ENCODE data around the gene MAP7. TPM values are rescaled to one million over a fixed set of nuclear protein-coding genes. Genes with fewer than 3 reads are reported as not detected.

Gene MAP7
- total and polyA plus RNA-seq, 2 donors (not counting 3 experiments of a cell fraction or from before 2014, with no cell fraction given), result 0.07 to 0.42 TPM

- TF ChIP-seq, protein P1, sequence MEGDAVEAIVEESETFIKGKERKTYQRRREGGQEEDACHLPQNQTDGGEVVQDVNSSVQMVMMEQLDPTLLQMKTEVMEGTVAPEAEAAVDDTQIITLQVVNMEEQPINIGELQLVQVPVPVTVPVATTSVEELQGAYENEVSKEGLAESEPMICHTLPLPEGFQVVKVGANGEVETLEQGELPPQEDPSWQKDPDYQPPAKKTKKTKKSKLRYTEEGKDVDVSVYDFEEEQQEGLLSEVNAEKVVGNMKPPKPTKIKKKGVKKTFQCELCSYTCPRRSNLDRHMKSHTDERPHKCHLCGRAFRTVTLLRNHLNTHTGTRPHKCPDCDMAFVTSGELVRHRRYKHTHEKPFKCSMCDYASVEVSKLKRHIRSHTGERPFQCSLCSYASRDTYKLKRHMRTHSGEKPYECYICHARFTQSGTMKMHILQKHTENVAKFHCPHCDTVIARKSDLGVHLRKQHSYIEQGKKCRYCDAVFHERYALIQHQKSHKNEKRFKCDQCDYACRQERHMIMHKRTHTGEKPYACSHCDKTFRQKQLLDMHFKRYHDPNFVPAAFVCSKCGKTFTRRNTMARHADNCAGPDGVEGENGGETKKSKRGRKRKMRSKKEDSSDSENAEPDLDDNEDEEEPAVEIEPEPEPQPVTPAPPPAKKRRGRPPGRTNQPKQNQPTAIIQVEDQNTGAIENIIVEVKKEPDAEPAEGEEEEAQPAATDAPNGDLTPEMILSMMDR (IDR thresholded peaks at IDR 0.05; ENCODE audit: extremely low read depth in 1 of 2, insufficient read depth in 1 of 2, low read depth in 1 of 2, low read length in 2 of 2), result no peak
- no peak for TF ChIP-seq MYC (IDR thresholded peaks at IDR 0.05; ENCODE audit: low read depth, low read length)
- TF ChIP-seq EZH2 (IDR thresholded peaks at IDR 0.05; ENCODE audit: borderline replicate concordance, low read depth, low read length, severe bottlenecking), result no peak
- TF ChIP-seq POLR2A (IDR thresholded peaks at IDR 0.05; ENCODE audit: low read depth, low read length), result no peak
- TF ChIP-seq FOS (IDR thresholded peaks at IDR 0.05; ENCODE audit: borderline replicate concordance, insufficient read depth, low read length), result no peak
- POLR2A ChIA-PET, result no interaction called here
- Histone ChIP-seq H2AFZ (ENCODE audit: low read depth, low read length) (no peak overlapping the region), H3K36me3 (ENCODE audit: control insufficient read depth in 2 of 2, extremely low read depth in 1 of 2, insufficient read depth in 2 of 2, low read length in 2 of 2) (no peaks in the 10 kb centered on the region), H3K79me2 (ENCODE audit: control insufficient read depth, insufficient read depth, low read length) (no peaks in the 10 kb centered on the region), H3K9ac (replicated peaks; ENCODE audit: extremely low read depth, insufficient read depth, low read length) (no peak overlapping the region), H3K9me3 (replicated peaks; ENCODE audit: control insufficient read depth, insufficient read depth, low read length) (no peaks in the 10 kb centered on the region), H3K4me2 (ENCODE audit: insufficient read depth, low read length) (no peak overlapping the region), H3K27me3 (ENCODE audit: control insufficient read depth in 2 of 2, insufficient read depth in 2 of 2, low read length in 2 of 2) (no peaks in the 10 kb centered on the region), H3K4me1 (ENCODE audit: control insufficient read depth, extremely low read depth, insufficient read depth, low read length) (peaks cover 5% of the 10 kb centered on the region), H3K4me3 (replicated peaks in 1 of 3; ENCODE audit: insufficient read depth in 1 of 3, low read depth in 1 of 3, low read length in 3 of 3) (no peak overlapping the region), H3K27ac (ENCODE audit: insufficient read depth, low read depth, low read length) (no peak overlapping the region), H3K9me1 (replicated peaks; ENCODE audit: control insufficient read depth, extremely low read depth, insufficient read depth, low read length) (no peaks in the 10 kb centered on the region), H4K20me1 (replicated peaks; ENCODE audit: control insufficient read depth, extremely low read depth, insufficient read depth, low read length) (no peaks in the 10 kb centered on the region)
- dilution Hi-C loops (cut with MboI; ENCODE audit: extremely low pct_ligation_motif_present, low sequenced_read_pairs) (no loop called here), intact Hi-C loops (cut with micrococcal nuclease) (no loop called here)
- CTCF ChIA-PET, result interaction anchor here (1.2 to 1.8 kb wide), 5 partner anchors 10 to 15 kb away, joined by 3 to 5 read pairs (median 3); partner anchors contain the start of gene MAP7
- DNase-seq (ENCODE audit: low read depth, low spot score) (no peak), FAIRE-seq (no peak)
- no TSS peak for BruUV-seq (replicated peaks)
Measured at GRCh38 chr6:136562211-136562610, 12.0 kb upstream of the MAP7 start.

GRCh38 chr6:136553166-136553787, 3.1 kb upstream of the MAP7 start:
- no TSS peak for BruUV-seq (replicated peaks)
- no peak overlapping the region for H2AFZ ChIP-seq (ENCODE audit: low read depth, low read length)
- H3K4me3 ChIP-seq (replicated peaks in 1 of 3; ENCODE audit: insufficient read depth in 1 of 3, low read depth in 1 of 3, low read length in 3 of 3), result no peak overlapping the region
- intact Hi-C loops (cut with micrococcal nuclease) (loop anchor here (10.0 kb wide), 1 partner anchor 372 kb away; the partner anchor contains the start of gene SLC35D3), dilution Hi-C loops (cut with MboI; ENCODE audit: extremely low pct_ligation_motif_present, low sequenced_read_pairs) (no loop called here)
- no peak overlapping the region for H3K9ac ChIP-seq (replicated peaks; ENCODE audit: extremely low read depth, insufficient read depth, low read length)
- no peak overlapping the region for H3K27ac ChIP-seq (ENCODE audit: insufficient read depth, low read depth, low read length)
- ChIA-PET POLR2A (no interaction called here), CTCF (interaction anchor here (1.0 to 1.3 kb wide), 3 partner anchors 8 to 239 kb away, joined by 3 read pairs; partner anchors contain the start of gene MAP3K5)
- no peaks in the 10 kb centered on the region for H3K9me1 ChIP-seq (replicated peaks; ENCODE audit: control insufficient read depth, extremely low read depth, insufficient read depth, low read length)
- no peaks in the 10 kb centered on the region for H4K20me1 ChIP-seq (replicated peaks; ENCODE audit: control insufficient read depth, extremely low read depth, insufficient read depth, low read length)
- peaks cover 13% of the 10 kb centered on the region for H3K4me1 ChIP-seq (ENCODE audit: control insufficient read depth, extremely low read depth, insufficient read depth, low read length)
- no peaks in the 10 kb centered on the region for H3K36me3 ChIP-seq (ENCODE audit: control insufficient read depth in 2 of 2, extremely low read depth in 1 of 2, insufficient read depth in 2 of 2, low read length in 2 of 2)
- peaks cover 22 to 26% of the 10 kb centered on the region in 2 experiments for H3K27me3 ChIP-seq (ENCODE audit: control insufficient read depth in 2 of 2, insufficient read depth in 2 of 2, low read length in 2 of 2)
- no peaks in the 10 kb centered on the region for H3K79me2 ChIP-seq (ENCODE audit: control insufficient read depth, insufficient read depth, low read length)
- no peak for FAIRE-seq
- TF ChIP-seq EZH2 (IDR thresholded peaks at IDR 0.05; ENCODE audit: borderline replicate concordance, low read depth, low read length, severe bottlenecking) (no peak), POLR2AphosphoS5 (IDR thresholded peaks at IDR 0.05; ENCODE audit: insufficient read depth, low read depth, low read length) (no peak), POLR2A (IDR thresholded peaks at IDR 0.05; ENCODE audit: low read depth, low read length) (no peak), GATA2 (IDR thresholded peaks at IDR 0.05; ENCODE audit: insufficient read depth, insufficient read length, low read depth, low read length) (no peak), JUN (IDR thresholded peaks at IDR 0.05; ENCODE audit: borderline replicate concordance, insufficient read depth, insufficient read length, low read depth) (no peak), MYC (IDR thresholded peaks at IDR 0.05; ENCODE audit: low read depth, low read length) (no peak), FOS (IDR thresholded peaks at IDR 0.05; ENCODE audit: borderline replicate concordance, insufficient read depth, low read length) (no peak)
- TF ChIP-seq, protein P1 (IDR thresholded peaks at IDR 0.05; ENCODE audit: extremely low read depth in 1 of 2, insufficient read depth in 1 of 2, low read depth in 1 of 2, low read length in 2 of 2), result no peak
- TF ChIP-seq, protein P2, sequence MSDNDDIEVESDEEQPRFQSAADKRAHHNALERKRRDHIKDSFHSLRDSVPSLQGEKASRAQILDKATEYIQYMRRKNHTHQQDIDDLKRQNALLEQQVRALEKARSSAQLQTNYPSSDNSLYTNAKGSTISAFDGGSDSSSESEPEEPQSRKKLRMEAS (IDR thresholded peaks at IDR 0.05; ENCODE audit: insufficient read depth, insufficient read length), result no peak
- no peak for DNase-seq (ENCODE audit: low read depth, low spot score)
- H3K4me2 ChIP-seq (ENCODE audit: insufficient read depth, low read length), result no peak overlapping the region
- H3K9me3 ChIP-seq (replicated peaks; ENCODE audit: control insufficient read depth, insufficient read depth, low read length), result no peaks in the 10 kb centered on the region
